WTC11 (cell line): ENCODE results near the gene AGTRAP. TPM values are rescaled to one million over a fixed set of nuclear protein-coding genes. Genes with fewer than 3 reads are reported as not detected.

ENCODE experiments used
- ATAC-seq: fragments of 200-7000 bp; cut with Tn5 transposase; 2 replicates; pipeline ENCODE4 v1.10.0; 2021; ENCODE audit warnings: mild to moderate bottlenecking, moderate library complexity
- CTCF ChIA-PET: fragments of 300-600 bp; sonication (Branson Sonifier 250); formaldehyde crosslinking; loops from one replicate; lab custom pipeline; 2021; ENCODE audit warnings: antibody characterized with exemption; lab: Charles Lee
- POLR2A ChIA-PET: fragments of 350-600 bp; sonication (Branson Sonifier 250); formaldehyde crosslinking; loops from one replicate; lab custom pipeline; 2021; ENCODE audit warnings: antibody characterized with exemption; lab: Charles Lee
- DNase-seq: peaks from one replicate; pipeline ENCODE4 v3.0.0; 2021; ENCODE audit warnings: low spot score
- H3K27ac Mint-ChIP-seq: 2 replicates; pipeline ENCODE4 v1.8.0; 2021; ENCODE audit warnings: mixed read lengths
- H3K27me3 Mint-ChIP-seq: 2 replicates; pipeline ENCODE4 v1.8.0; 2021; ENCODE audit warnings: low read depth, mild to moderate bottlenecking, moderate library complexity, mixed read lengths
- H3K36me3 Mint-ChIP-seq: 2 replicates; pipeline ENCODE4 v1.8.0; 2021; ENCODE audit warnings: mixed read lengths
- H3K4me1 Mint-ChIP-seq: 2 replicates; pipeline ENCODE4 v1.8.0; 2022; ENCODE audit warnings: mixed read lengths
- H3K4me3 Mint-ChIP-seq: 2 replicates; pipeline ENCODE4 v1.8.0; 2021; ENCODE audit warnings: mild to moderate bottlenecking, moderate library complexity, mixed read lengths
- H3K9me3 Mint-ChIP-seq: 2 replicates; pipeline ENCODE4 v1.8.0; 2021; ENCODE audit warnings: mixed read lengths
- AR ChIP-seq: fragments of 250-450 bp; sonication (Bioruptor Pico); IDR thresholded peaks from 2 replicates; pipeline ENCODE4 v1.9.0; 2021; ENCODE audit warnings: mild to moderate bottlenecking
- FOXJ3 ChIP-seq: sonication (generic); formaldehyde crosslinking; IDR thresholded peaks from 2 replicates; pipeline ENCODE4 v1.9.0; 2021; ENCODE audit warnings: missing genetic modification reagents, mild to moderate bottlenecking, borderline replicate concordance
- FOXK1 ChIP-seq: sonication (generic); formaldehyde crosslinking; IDR thresholded peaks from 2 replicates; pipeline ENCODE4 v1.8.0; 2022; ENCODE audit warnings: mild to moderate bottlenecking, moderate library complexity, missing genetic modification reagents
- FOXP1 ChIP-seq: sonication (generic); formaldehyde crosslinking; IDR thresholded peaks from 2 replicates; pipeline ENCODE4 v1.8.0; 2022; ENCODE audit warnings: missing genetic modification reagents, mild to moderate bottlenecking, moderate library complexity, borderline replicate concordance
- GABPB1 ChIP-seq: sonication (generic); formaldehyde crosslinking; IDR thresholded peaks from 2 replicates; pipeline ENCODE4 v1.8.1; 2023; ENCODE audit warnings: mild to moderate bottlenecking, missing genetic modification reagents
- IRF2 ChIP-seq: sonication (generic); formaldehyde crosslinking; IDR thresholded peaks from 2 replicates; pipeline ENCODE4 v1.8.0; 2022; ENCODE audit warnings: low read depth, missing genetic modification reagents, borderline replicate concordance
- MAX ChIP-seq: sonication (generic); formaldehyde crosslinking; IDR thresholded peaks from 2 replicates; pipeline ENCODE4 v1.8.0; 2022; ENCODE audit warnings: mild to moderate bottlenecking, missing genetic modification reagents
- NFE2L1 ChIP-seq: sonication (generic); formaldehyde crosslinking; IDR thresholded peaks from 2 replicates; pipeline ENCODE4 v1.8.1; 2023; ENCODE audit warnings: missing genetic modification reagents
- NFYB ChIP-seq: sonication (generic); formaldehyde crosslinking; conservative IDR thresholded peaks from 2 replicates; pipeline ENCODE4 v1.8.0; 2022; ENCODE audit warnings: low read depth, missing genetic modification reagents
- NR2C2 ChIP-seq: sonication (generic); formaldehyde crosslinking; IDR thresholded peaks from 2 replicates; pipeline ENCODE4 v1.8.0; 2022; ENCODE audit warnings: mild to moderate bottlenecking, missing genetic modification reagents
- SMAD4 ChIP-seq: sonication (generic); formaldehyde crosslinking; IDR thresholded peaks from 2 replicates; pipeline ENCODE4 v1.8.0; 2022; ENCODE audit warnings: mild to moderate bottlenecking, missing genetic modification reagents
- SOX15 ChIP-seq: fragments of 250-450 bp; sonication (Bioruptor Pico); IDR thresholded peaks from 2 replicates; pipeline ENCODE4 v1.9.0; 2021; ENCODE audit warnings: mild to moderate bottlenecking
- SP1 ChIP-seq: sonication (generic); formaldehyde crosslinking; conservative IDR thresholded peaks from 2 replicates; pipeline ENCODE4 v1.8.1; 2022; ENCODE audit warnings: missing genetic modification reagents
- TCF7 ChIP-seq: sonication (generic); formaldehyde crosslinking; IDR thresholded peaks from 2 replicates; pipeline ENCODE4 v1.8.0; 2022; ENCODE audit warnings: mild to moderate bottlenecking, low read depth, missing genetic modification reagents, moderate library complexity
- TEAD4 ChIP-seq: sonication (generic); formaldehyde crosslinking; IDR thresholded peaks from 2 replicates; pipeline ENCODE4 v1.8.0; 2022; ENCODE audit warnings: mild to moderate bottlenecking, missing genetic modification reagents
- ZNF232 ChIP-seq: sonication (generic); formaldehyde crosslinking; IDR thresholded peaks from 2 replicates; pipeline ENCODE4 v1.8.0; 2022; ENCODE audit warnings: mild to moderate bottlenecking, missing genetic modification reagents
- ZNF396 ChIP-seq: fragments of 250-450 bp; sonication (Bioruptor Pico); IDR thresholded peaks from 2 replicates; pipeline ENCODE4 v1.8.0; 2021; ENCODE audit warnings: mild to moderate bottlenecking, moderate library complexity, borderline replicate concordance
- ZNF423 ChIP-seq: fragments of 250-450 bp; sonication (Bioruptor Pico); IDR thresholded peaks from 2 replicates; pipeline ENCODE4 v2.1.2; 2022; ENCODE audit warnings: mild to moderate bottlenecking, moderate library complexity
- ZNF671 ChIP-seq: fragments of 250-450 bp; sonication (Bioruptor Pico); IDR thresholded peaks from 2 replicates; pipeline ENCODE4 v1.8.0; 2021; ENCODE audit warnings: mild to moderate bottlenecking
- total RNA-seq: library from RNA; stranded (reverse); gene quantifications from 3 replicates; pipeline ENCODE4 v1.2.3, GENCODE V29; 2021
- TF ChIP-seq, protein P1 (sequence below): sonication (generic); formaldehyde crosslinking; IDR thresholded peaks from 2 replicates; pipeline ENCODE4 v1.8.1; 2022; ENCODE audit warnings: missing genetic modification reagents, borderline replicate concordance
- TF ChIP-seq, protein P2 (sequence below): sonication (generic); formaldehyde crosslinking; IDR thresholded peaks from 2 replicates; pipeline ENCODE4 v1.8.0; 2022; ENCODE audit warnings: mild to moderate bottlenecking, missing genetic modification reagents
- TF ChIP-seq, protein P3 (sequence below): sonication (generic); formaldehyde crosslinking; IDR thresholded peaks from 2 replicates; pipeline ENCODE4 v1.8.1; 2023; ENCODE audit warnings: mild to moderate bottlenecking, moderate library complexity, missing genetic modification reagents
- TF ChIP-seq, protein P4 (sequence below): sonication (generic); formaldehyde crosslinking; IDR thresholded peaks from 2 replicates; pipeline ENCODE4 v1.8.1; 2022; ENCODE audit warnings: mild to moderate bottlenecking, missing genetic modification reagents, moderate library complexity, borderline replicate concordance

AGTRAP gene
- total RNA-seq, 1 experiment from 2014 or later = 81.6 TPM

DNA sequence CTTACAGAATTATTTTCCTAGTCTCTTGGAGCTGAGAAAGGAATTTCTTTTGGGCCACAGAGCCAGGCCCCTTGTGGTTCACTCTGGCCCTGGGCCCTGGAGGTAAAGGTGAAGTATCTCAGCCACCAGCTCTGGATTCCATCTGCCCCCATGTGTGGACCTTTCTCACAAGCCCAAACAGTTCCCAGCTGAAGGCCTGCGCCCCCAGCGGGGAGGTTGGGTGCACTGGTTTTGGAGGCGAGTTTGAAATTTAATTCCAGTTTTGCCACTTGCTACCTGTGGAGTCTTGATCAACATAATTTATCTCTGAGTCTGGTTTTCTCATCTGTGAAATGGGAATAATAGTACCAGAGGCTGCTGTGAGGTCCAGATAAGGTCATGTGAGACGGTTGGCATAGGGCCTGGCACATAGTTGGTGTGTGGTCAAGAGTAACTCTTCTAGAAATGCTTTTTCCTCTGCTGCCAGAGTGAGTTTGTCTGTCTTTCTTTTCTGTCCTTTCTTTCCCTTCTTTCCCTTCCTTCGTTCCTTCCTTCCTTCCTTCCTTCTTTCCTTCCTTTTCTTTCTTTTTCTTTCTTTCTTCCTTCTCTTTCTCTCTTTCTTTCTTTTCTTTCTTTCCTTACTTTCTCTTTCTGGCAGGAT lies 6.1 kb downstream of the AGTRAP start (continued):
- TF ChIP-seq, protein P1, sequence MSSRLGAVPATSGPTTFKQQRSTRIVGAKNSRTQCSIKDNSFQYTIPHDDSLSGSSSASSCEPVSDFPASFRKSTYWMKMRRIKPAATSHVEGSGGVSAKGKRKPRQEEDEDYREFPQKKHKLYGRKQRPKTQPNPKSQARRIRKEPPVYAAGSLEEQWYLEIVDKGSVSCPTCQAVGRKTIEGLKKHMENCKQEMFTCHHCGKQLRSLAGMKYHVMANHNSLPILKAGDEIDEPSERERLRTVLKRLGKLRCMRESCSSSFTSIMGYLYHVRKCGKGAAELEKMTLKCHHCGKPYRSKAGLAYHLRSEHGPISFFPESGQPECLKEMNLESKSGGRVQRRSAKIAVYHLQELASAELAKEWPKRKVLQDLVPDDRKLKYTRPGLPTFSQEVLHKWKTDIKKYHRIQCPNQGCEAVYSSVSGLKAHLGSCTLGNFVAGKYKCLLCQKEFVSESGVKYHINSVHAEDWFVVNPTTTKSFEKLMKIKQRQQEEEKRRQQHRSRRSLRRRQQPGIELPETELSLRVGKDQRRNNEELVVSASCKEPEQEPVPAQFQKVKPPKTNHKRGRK (CRISPR knock-in tag) = peak; percentile 32; the same call in 1 of the 2 replicates
- TF ChIP-seq, protein P2, sequence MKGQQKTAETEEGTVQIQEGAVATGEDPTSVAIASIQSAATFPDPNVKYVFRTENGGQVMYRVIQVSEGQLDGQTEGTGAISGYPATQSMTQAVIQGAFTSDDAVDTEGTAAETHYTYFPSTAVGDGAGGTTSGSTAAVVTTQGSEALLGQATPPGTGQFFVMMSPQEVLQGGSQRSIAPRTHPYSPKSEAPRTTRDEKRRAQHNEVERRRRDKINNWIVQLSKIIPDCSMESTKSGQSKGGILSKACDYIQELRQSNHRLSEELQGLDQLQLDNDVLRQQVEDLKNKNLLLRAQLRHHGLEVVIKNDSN (CRISPR knock-in tag) = no peak
- TF ChIP-seq, all 79 proteins: peak for 1

DNA sequence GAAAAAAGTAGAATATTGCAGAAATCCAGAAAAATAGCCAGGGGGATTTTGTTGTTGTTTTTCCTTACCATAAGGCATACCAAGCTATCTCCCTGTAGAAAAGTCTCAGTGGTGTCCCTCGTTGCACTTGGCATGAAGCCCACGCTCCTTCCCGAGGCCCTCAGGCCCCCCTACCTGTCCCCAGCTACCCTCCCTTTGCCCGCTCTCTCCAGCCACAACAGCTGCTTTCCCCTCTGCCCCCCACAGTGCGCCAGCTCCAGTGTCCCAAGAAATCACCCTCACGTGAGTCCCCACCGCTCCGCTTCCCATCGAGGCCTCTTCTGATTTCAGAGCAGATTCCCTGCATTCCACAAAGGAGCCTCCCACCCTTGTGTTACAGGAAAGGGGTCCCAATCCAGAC lies 8.4 kb downstream of the AGTRAP start:
- Mint-ChIP-seq H3K9me3 (no peaks in the 10 kb centered on the region), H3K36me3 (peaks cover 20% of the 10 kb centered on the region), H3K4me3 (no peak overlapping the region), H3K27ac (peak overlapping the region; percentile 72; the same call in 1 of the 2 replicates), H3K4me1 (peaks cover 20% of the 10 kb centered on the region), H3K27me3 (no peaks in the 10 kb centered on the region)
- CTCF ChIA-PET = no interaction called here
- no peak for ATAC-seq
- POLR2A ChIA-PET = no interaction called here
- TF ChIP-seq MAX (no peak), NFYB (CRISPR knock-in tag) (no peak), NFE2L1 (CRISPR knock-in tag) (no peak), SOX15 (no peak), NR2C2 (no peak), TCF7 (CRISPR knock-in tag) (no peak), TEAD4 (CRISPR knock-in tag) (no peak), FOXK1 (CRISPR knock-in tag) (no peak)
- no peak for DNase-seq

DNA sequence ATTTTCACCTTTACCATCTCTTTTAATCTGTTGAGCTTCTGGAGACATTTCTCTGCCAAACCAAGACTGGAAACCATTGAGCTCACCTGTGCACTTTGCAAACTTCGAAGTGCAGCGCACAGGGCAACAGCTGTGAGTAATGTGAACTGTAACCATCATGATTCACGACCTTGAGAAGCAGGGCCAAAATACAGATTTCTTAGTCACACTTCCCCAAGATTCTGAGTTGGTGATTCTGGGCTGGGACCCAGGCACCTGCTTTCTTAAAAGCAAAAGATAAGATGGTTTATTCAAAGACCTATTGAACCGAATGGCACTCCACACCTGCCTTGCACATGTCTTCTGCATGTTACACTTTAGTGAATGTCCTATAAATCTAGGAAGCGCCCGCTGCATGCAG lies 10.2 kb downstream of the AGTRAP start:
- ATAC-seq (no peak), DNase-seq (no peak)
- CTCF ChIA-PET = interaction anchor here (1.2 kb wide), 1 partner anchor 27 kb away, joined by 3 read pairs; no protein-coding TSS in a partner anchor
- Mint-ChIP-seq H3K36me3 (peaks cover 24% of the 10 kb centered on the region), H3K9me3 (no peaks in the 10 kb centered on the region), H3K4me3 (no peak overlapping the region), H3K27ac (no peak overlapping the region), H3K4me1 (peaks cover 8% of the 10 kb centered on the region; the same call in 1 of the 2 replicates), H3K27me3 (no peaks in the 10 kb centered on the region)
- POLR2A ChIA-PET = no interaction called here
- TF ChIP-seq ZNF671 (no peak), IRF2 (CRISPR knock-in tag) (no peak), ZNF396 (no peak), FOXP1 (no peak), FOXJ3 (CRISPR knock-in tag) (no peak), GABPB1 (CRISPR knock-in tag) (no peak), AR (CRISPR knock-in tag) (no peak), ZNF232 (no peak), FOXK1 (CRISPR knock-in tag) (no peak), TEAD4 (CRISPR knock-in tag) (no peak), SP1 (no peak), SMAD4 (CRISPR knock-in tag) (no peak), NR2C2 (no peak), ZNF423 (CRISPR knock-in tag) (no peak)
- TF ChIP-seq, protein P3, sequence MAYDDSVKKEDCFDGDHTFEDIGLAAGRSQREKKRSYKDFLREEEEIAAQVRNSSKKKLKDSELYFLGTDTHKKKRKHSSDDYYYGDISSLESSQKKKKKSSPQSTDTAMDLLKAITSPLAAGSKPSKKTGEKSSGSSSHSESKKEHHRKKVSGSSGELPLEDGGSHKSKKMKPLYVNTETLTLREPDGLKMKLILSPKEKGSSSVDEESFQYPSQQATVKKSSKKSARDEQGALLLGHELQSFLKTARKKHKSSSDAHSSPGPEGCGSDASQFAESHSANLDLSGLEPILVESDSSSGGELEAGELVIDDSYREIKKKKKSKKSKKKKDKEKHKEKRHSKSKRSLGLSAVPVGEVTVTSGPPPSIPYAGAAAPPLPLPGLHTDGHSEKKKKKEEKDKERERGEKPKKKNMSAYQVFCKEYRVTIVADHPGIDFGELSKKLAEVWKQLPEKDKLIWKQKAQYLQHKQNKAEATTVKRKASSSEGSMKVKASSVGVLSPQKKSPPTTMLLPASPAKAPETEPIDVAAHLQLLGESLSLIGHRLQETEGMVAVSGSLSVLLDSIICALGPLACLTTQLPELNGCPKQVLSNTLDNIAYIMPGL (CRISPR knock-in tag) = no peak
- TF ChIP-seq, protein P2 (CRISPR knock-in tag) = no peak
- TF ChIP-seq, protein P4, sequence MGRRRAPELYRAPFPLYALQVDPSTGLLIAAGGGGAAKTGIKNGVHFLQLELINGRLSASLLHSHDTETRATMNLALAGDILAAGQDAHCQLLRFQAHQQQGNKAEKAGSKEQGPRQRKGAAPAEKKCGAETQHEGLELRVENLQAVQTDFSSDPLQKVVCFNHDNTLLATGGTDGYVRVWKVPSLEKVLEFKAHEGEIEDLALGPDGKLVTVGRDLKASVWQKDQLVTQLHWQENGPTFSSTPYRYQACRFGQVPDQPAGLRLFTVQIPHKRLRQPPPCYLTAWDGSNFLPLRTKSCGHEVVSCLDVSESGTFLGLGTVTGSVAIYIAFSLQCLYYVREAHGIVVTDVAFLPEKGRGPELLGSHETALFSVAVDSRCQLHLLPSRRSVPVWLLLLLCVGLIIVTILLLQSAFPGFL = no peak
